Stimulated activated effector memory CD8-positive, alpha-beta T cell treated with anti-CD3 and anti-CD28 coated beads, Interleukin-12 subunit alpha, Interleukin-12 subunit beta, amount 100 ng/mL, for 72 hours (primary cell): ENCODE data around the gene SH3RF3.

Source experiments
- ATAC-seq: fragments of 150-1000 bp; cut with Tn5 transposase; 2 replicates; pipeline ENCODE4 v1.10.0; 2021
- DNase-seq, 2 donors: peaks; one replicate each; pipeline ENCODE4 v3.0.0; 2021 to 2022; ENCODE audit warnings: low spot score in 2 of 2
- H3K27ac Mint-ChIP-seq: one replicate; pipeline ENCODE4 v1.8.0; 2022; ENCODE audit warnings: mild to moderate bottlenecking, mixed read lengths
- H3K36me3 Mint-ChIP-seq: one replicate; pipeline ENCODE4 v1.8.0; 2022; ENCODE audit warnings: mild to moderate bottlenecking, mixed read lengths
- H3K4me1 Mint-ChIP-seq: one replicate; pipeline ENCODE4 v1.8.0; 2022; ENCODE audit warnings: mixed read lengths
- H3K4me3 Mint-ChIP-seq: one replicate; pipeline ENCODE4 v1.8.0; 2022; ENCODE audit warnings: mild to moderate bottlenecking, mixed read lengths
- H3K9me3 Mint-ChIP-seq: one replicate; pipeline ENCODE4 v1.8.0; 2022; ENCODE audit warnings: mixed read lengths

The SH3RF3 gene

DNA sequence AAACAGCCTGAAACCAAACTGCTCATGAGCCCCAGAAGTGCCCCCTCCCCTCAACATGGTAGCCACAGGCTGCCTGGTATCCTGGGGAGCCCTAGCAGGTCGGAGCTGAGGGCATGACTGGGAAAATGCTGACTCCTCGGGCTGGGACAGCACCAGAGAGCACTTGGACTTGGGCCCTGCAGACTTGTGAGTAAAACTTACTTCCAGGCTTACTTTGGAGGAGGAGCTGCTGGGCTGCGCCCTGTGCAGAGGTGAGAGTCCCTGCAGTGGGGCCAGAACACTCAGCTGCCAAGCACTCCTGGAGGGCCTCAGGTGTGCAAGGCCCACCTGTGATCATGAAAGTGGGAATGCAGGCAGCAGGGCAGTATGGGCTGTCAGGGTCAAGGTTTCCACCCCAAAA lies 365.3 kb downstream of the SH3RF3 start:
- H3K36me3 Mint-ChIP-seq: no peaks in the 10 kb centered on the region
- H3K4me3 Mint-ChIP-seq: no peak overlapping the region
- ATAC-seq (no peak), DNase-seq (no peak)
- no peak overlapping the region for H3K27ac Mint-ChIP-seq
- no peaks in the 10 kb centered on the region for H3K4me1 Mint-ChIP-seq
- H3K9me3 Mint-ChIP-seq: no peaks in the 10 kb centered on the region

GRCh38 chr2:109497463-109497862 lies 368.5 kb downstream of the SH3RF3 start:
- no peaks in the 10 kb centered on the region for H3K36me3 Mint-ChIP-seq
- no peak overlapping the region for H3K27ac Mint-ChIP-seq
- no peak for ATAC-seq
- peaks cover 6% of the 10 kb centered on the region for H3K4me1 Mint-ChIP-seq
- no peak overlapping the region for H3K4me3 Mint-ChIP-seq
- H3K9me3 Mint-ChIP-seq: no peaks in the 10 kb centered on the region
- DNase-seq: no peak

DNA sequence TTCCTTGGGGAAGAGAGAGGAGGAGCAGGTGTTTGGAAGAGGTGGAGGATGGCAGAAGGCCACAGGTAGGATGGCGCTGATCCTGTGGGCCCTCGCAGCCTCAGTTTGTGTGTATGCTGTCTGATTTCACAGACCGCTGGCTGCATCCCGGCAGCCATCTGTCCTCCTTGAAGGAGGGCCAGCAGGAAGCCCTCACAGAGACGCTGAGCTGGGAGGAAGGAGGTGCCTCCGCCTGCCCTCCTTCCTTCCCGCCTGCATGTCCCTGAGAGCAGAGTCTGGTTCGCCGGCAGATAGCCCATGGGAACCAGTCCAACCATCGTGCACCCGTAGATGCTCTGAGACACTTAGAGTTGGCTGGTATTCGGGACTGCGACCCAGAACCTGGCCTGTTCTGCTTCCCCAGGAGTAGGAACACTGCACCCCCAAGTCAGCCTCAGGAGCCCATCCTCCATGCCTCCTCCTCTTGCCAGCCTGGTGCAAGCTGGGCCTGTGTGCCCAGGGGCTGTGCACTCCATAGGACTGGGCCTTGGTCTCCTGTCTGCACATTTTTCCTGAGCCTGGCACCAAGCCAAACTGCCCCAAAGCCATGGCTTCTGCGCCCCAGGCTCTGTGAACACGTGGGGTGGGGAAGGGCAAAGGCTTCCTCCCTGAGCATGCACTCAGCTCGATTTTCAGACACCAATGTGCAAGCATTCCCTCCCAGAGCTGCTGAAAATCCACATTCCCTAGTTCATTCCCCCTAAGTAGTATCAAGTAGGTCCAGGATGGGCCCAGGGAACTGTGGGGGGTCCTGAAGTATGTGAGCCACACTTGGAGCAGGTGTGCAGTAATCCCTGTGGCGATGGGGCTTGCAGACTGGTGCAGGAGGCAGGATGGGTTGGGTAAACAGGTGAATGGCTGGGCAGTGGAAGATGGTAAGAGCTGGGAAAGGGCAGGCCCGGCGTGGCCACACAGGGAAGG lies 369.2 kb downstream of the SH3RF3 start:
- DNase-seq (no peak), ATAC-seq (peak; percentile 6)
- no peak overlapping the region for H3K27ac Mint-ChIP-seq

GRCh38 chr2:109498906-109499305 lies 369.9 kb downstream of the SH3RF3 start:
- peaks cover 6% of the 10 kb centered on the region for H3K4me1 Mint-ChIP-seq
- ATAC-seq (no peak), DNase-seq (no peak)
- H3K4me3 Mint-ChIP-seq: no peak overlapping the region
- H3K27ac Mint-ChIP-seq: no peak overlapping the region
- no peaks in the 10 kb centered on the region for H3K9me3 Mint-ChIP-seq
- no peaks in the 10 kb centered on the region for H3K36me3 Mint-ChIP-seq

More for the DNA sequence above, 369.2 kb downstream of the SH3RF3 start:
- H3K36me3 Mint-ChIP-seq: no peaks in the 10 kb centered on the region
- no peaks in the 10 kb centered on the region for H3K9me3 Mint-ChIP-seq
- no peak overlapping the region for H3K4me3 Mint-ChIP-seq
- peaks cover 6% of the 10 kb centered on the region for H3K4me1 Mint-ChIP-seq

- DNase-seq (no peak), ATAC-seq (no peak)
- Mint-ChIP-seq H3K36me3 (no peaks in the 10 kb centered on the region), H3K4me3 (no peak overlapping the region), H3K4me1 (peaks cover 6% of the 10 kb centered on the region), H3K27ac (no peak overlapping the region), H3K9me3 (no peaks in the 10 kb centered on the region)
These were observed 370.6 kb downstream of the SH3RF3 start for GRCh38 chr2:109499566-109499965.

DNA sequence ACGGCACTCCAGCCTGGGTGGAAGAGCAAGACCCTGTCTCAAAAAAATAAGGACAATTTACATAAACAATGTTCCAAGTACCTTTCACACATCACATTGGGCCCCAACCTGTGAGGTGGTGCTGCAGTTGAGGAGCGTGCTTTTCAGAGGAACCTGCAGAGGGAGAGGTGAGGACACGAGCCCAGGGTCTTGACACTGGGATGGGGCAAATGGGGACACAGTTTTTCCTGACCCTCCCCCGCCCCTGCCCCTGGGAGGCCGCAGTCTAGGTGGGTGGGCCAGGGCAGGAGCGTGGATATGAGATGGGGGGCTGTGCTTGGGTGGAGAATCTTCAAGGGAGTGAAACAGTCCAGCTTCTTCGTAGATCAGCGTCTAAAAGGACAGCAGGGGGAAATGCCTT lies 371.9 kb downstream of the SH3RF3 start:
- no peaks in the 10 kb centered on the region for H3K9me3 Mint-ChIP-seq
- H3K27ac Mint-ChIP-seq: no peak overlapping the region
- H3K4me1 Mint-ChIP-seq: peaks cover 6% of the 10 kb centered on the region
- no peak for DNase-seq
- no peak for ATAC-seq
- no peaks in the 10 kb centered on the region for H3K36me3 Mint-ChIP-seq
- no peak overlapping the region for H3K4me3 Mint-ChIP-seq

GRCh38 chr2:109501461-109501860 lies 372.5 kb downstream of the SH3RF3 start:
- H3K27ac Mint-ChIP-seq: no peak overlapping the region
- H3K9me3 Mint-ChIP-seq: no peaks in the 10 kb centered on the region
- no peak overlapping the region for H3K4me3 Mint-ChIP-seq
- no peak for ATAC-seq
- no peaks in the 10 kb centered on the region for H3K36me3 Mint-ChIP-seq
- no peak for DNase-seq
- peaks cover 6% of the 10 kb centered on the region for H3K4me1 Mint-ChIP-seq

- ATAC-seq: no peak
- H3K4me1 Mint-ChIP-seq: peaks cover 6% of the 10 kb centered on the region
- H3K36me3 Mint-ChIP-seq: no peaks in the 10 kb centered on the region
- H3K9me3 Mint-ChIP-seq: no peaks in the 10 kb centered on the region
- no peak overlapping the region for H3K4me3 Mint-ChIP-seq
- no peak overlapping the region for H3K27ac Mint-ChIP-seq
- no peak for DNase-seq
These were observed 374.2 kb downstream of the SH3RF3 start for GRCh38 chr2:109503191-109503590.

DNA sequence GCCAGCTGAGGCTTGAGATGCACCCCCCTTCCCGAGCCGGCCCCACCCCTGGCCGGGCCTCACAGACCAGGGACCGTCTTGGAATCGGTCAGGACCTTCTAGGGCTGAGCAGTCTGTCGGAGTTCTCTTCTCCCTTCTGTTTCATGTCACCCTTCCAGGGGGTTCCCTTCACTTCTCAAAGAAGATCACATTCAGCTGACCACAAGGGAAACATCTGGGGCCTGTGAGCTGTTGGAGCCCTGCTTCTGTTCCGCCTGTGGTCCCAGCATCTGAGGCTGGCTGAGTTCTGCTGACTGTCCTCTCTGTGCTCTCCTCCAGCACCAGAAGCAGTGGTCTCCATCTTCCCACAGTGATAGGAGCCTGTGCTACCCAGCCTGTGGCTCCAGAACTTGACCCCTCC lies 378.2 kb downstream of the SH3RF3 start:
- Mint-ChIP-seq H3K4me3 (no peak overlapping the region), H3K9me3 (no peaks in the 10 kb centered on the region), H3K36me3 (no peaks in the 10 kb centered on the region), H3K27ac (no peak overlapping the region), H3K4me1 (no peaks in the 10 kb centered on the region)
- ATAC-seq (no peak), DNase-seq (no peak)

- Mint-ChIP-seq H3K4me1 (no peaks in the 10 kb centered on the region), H3K27ac (no peak overlapping the region), H3K4me3 (no peak overlapping the region), H3K9me3 (no peaks in the 10 kb centered on the region), H3K36me3 (no peaks in the 10 kb centered on the region)
- DNase-seq (no peak), ATAC-seq (no peak)
These were observed 378.8 kb downstream of the SH3RF3 start for GRCh38 chr2:109507828-109508227.

DNA sequence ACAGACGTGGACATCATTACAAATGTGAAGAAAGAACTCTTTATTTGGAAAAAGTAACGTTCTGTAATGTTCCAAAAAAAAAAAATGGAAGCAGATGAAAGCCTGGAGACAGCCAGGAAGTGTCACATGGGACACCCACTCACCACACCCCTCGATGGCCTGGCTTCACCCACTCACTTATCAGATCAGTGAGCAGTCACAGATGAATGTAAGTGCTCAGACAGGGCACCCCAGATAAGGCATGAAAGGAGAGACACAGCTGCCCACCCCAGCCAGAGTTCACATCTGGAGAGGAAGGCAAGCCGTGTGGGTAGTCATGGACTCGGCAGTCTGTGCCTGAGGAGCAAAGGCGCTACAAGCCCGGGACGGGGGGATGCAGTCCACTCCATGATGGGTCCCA lies 379.6 kb downstream of the SH3RF3 start:
- no peak overlapping the region for H3K4me3 Mint-ChIP-seq
- peaks cover 7% of the 10 kb centered on the region for H3K4me1 Mint-ChIP-seq
- no peak for DNase-seq
- no peak overlapping the region for H3K27ac Mint-ChIP-seq
- H3K36me3 Mint-ChIP-seq: peaks cover under 1% of the 10 kb centered on the region
- ATAC-seq: no peak
- no peaks in the 10 kb centered on the region for H3K9me3 Mint-ChIP-seq

DNA sequence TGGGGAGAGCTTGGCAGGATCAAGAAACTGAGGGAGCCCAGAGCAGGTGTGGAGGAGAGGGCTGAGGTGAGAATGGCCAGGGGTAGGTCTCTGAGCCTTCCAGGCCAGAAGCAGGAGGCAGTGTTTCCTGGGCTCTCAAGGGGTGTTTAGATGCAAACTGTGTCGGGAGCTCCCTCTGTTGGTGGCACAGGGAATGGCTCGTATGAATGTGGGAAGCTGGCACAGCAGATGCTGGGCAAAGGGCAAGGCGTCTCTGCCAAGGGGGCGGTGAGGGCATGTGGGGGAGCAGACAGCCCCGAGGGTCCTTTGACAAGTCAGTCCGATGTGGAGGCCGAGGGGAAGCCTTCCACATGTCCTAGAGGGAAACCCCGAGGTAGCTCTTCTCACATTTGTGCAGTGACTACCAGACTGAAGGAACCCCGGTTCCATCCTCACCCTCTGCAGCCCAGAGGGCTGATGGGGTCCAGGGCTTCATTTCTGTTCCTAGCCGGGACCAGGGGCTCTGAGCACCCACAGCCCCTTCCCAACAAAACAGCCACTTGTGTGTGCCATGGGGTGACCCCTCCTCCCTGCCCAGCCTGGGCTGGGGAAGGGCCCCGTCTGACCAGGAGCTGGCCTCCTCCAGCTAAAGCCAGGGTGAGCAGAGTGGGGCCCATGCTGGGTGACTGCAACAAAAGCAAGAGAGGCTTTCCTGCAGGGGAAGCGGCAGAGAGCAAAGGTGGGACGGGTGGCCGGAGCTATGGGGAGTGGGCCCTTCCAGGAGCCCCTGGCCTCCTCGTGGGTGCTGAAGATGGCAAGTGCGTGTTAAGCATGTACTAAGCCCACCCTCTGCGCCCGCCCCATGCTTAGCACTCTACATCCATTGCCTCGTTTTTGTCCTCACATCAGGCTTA lies 381.4 kb downstream of the SH3RF3 start:
- DNase-seq: peak; percentile 60 to 88
- no peak for ATAC-seq
- no peaks in the 10 kb centered on the region for H3K9me3 Mint-ChIP-seq
- peaks cover 25% of the 10 kb centered on the region for H3K4me1 Mint-ChIP-seq
- no peak overlapping the region for H3K4me3 Mint-ChIP-seq
- H3K27ac Mint-ChIP-seq: no peak overlapping the region
- peaks cover 5% of the 10 kb centered on the region for H3K36me3 Mint-ChIP-seq

- DNase-seq: no peak
- H3K9me3 Mint-ChIP-seq: no peaks in the 10 kb centered on the region
- H3K4me1 Mint-ChIP-seq: peaks cover 27% of the 10 kb centered on the region
- peaks cover 5% of the 10 kb centered on the region for H3K36me3 Mint-ChIP-seq
- no peak overlapping the region for H3K4me3 Mint-ChIP-seq
- no peak for ATAC-seq
- no peak overlapping the region for H3K27ac Mint-ChIP-seq
These were observed 382.2 kb downstream of the SH3RF3 start for GRCh38 chr2:109511168-109511567.

DNA sequence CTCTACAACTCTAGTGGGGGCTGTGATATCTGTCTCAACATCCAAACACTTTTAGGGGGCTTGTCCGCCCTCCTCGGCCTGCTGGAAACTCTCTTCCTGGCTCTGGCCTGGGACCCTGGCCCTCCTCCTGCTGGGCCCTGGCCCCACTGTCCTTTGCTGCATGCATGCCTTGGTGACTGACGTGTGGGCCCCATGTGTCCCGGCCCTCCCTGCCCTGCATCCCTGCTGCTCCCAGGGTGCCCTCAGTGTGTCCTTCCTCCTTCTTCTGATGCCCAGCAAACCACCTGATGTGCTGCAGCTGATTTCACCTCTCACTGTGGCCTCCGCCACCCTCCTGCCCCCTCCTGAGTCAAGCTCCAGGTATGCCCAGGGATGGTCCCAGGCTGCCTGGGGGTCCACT lies 383.1 kb downstream of the SH3RF3 start:
- peaks cover 5% of the 10 kb centered on the region for H3K36me3 Mint-ChIP-seq
- H3K4me3 Mint-ChIP-seq: no peak overlapping the region
- H3K4me1 Mint-ChIP-seq: peaks cover 27% of the 10 kb centered on the region
- no peak overlapping the region for H3K27ac Mint-ChIP-seq
- no peak for DNase-seq
- no peak for ATAC-seq
- no peaks in the 10 kb centered on the region for H3K9me3 Mint-ChIP-seq

DNA sequence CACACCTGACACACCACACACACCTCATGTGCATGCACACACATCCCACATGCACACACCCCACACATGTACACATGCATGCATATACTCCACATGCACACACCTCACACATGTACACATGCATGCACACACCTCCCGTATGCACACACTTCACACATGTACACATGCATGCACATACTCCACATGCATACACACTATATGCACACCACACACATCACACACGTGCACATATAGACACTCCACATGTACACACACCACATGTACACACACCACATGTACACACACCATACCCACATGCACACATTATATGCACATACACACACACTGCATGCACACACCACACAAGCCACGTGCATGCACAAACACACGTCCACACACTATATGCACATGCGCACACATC lies 384.2 kb downstream of the SH3RF3 start:
- no peak overlapping the region for H3K27ac Mint-ChIP-seq
- H3K36me3 Mint-ChIP-seq: peaks cover 5% of the 10 kb centered on the region
- no peak for ATAC-seq
- no peak overlapping the region for H3K4me3 Mint-ChIP-seq
- no peaks in the 10 kb centered on the region for H3K9me3 Mint-ChIP-seq
- no peak for DNase-seq
- peaks cover 27% of the 10 kb centered on the region for H3K4me1 Mint-ChIP-seq
